Measurements from ENCODE around the gene NBR1. TPM values are rescaled to one million over a fixed set of nuclear protein-coding genes. Genes with fewer than 3 reads are reported as not detected.

The NBR1 gene
- total and polyA plus RNA-seq, 2 of the 8 experiments (the other 6 are each of a cell fraction or from before 2014, with no cell fraction given) = 13.5 to 36.0 TPM

DNA sequence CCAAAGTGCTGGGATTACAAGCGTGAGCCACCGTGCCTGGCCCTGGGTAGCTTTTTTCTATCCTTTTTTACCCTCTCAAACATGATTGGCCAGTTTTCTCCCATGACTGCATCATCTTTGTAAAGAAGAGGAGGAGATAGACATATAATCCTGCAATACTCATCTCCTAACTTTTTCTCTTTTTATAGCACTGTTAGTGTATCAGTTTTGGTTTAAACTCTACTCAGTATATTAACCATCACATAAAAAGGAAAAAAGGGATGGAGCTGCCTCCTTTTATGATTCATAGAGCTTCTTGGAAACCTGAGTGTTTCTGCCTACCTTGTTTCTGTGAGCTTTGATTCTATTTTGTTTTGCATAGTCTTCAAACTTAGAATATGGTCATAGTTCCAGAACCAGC lies 28.6 kb downstream of the NBR1 start (continued):
- TF ChIP-seq, protein P1, sequence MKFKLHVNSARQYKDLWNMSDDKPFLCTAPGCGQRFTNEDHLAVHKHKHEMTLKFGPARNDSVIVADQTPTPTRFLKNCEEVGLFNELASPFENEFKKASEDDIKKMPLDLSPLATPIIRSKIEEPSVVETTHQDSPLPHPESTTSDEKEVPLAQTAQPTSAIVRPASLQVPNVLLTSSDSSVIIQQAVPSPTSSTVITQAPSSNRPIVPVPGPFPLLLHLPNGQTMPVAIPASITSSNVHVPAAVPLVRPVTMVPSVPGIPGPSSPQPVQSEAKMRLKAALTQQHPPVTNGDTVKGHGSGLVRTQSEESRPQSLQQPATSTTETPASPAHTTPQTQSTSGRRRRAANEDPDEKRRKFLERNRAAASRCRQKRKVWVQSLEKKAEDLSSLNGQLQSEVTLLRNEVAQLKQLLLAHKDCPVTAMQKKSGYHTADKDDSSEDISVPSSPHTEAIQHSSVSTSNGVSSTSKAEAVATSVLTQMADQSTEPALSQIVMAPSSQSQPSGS (IDR thresholded peaks at IDR 0.05; ENCODE audit: low read length) = no peak
- no peak for TF ChIP-seq BACH1 (IDR thresholded peaks at IDR 0.05; ENCODE audit: low read length)
- no peak for TF ChIP-seq PHF8 (conservative IDR thresholded peaks at IDR 0.05; ENCODE audit: low read depth, low read length)
